Activated T-helper 1 cell treated with anti-CD3 and anti-CD28 coated beads, Interleukin-12 subunit alpha, Interleukin-12 subunit beta, Interleukin-2, Interleukin-4 antibody, amounts not matched to agents 30 ng/mL and 10 ng/mL and 1 ng/mL, durations not matched to agents 14 hours and 24 hours and 36 hours (primary cell): ENCODE data around the gene HECTD3. TPM values are rescaled to one million over a fixed set of nuclear protein-coding genes. Genes with fewer than 3 reads are reported as not detected.
"Not testable (repeated sequence)": the region's sequence is repeated elsewhere in the genome, so short reads cannot be mapped to it uniquely, and the experiment has no call there.

ENCODE experiments used
- DNase-seq: peaks from one replicate; pipeline ENCODE4 v3.0.0; 2021; ENCODE audit warnings: low spot score
- H3K27ac Mint-ChIP-seq: one replicate; pipeline ENCODE4 v1.8.0; 2021; ENCODE audit warnings: mild to moderate bottlenecking, mixed read lengths
- H3K27me3 Mint-ChIP-seq: one replicate; pipeline ENCODE4 v1.8.0; 2022; ENCODE audit warnings: mild to moderate bottlenecking, moderate library complexity, mixed read lengths; ENCODE audit not compliant: insufficient read depth
- H3K36me3 Mint-ChIP-seq: one replicate; pipeline ENCODE4 v1.8.0; 2021; ENCODE audit warnings: low read depth, mixed read lengths
- H3K4me1 Mint-ChIP-seq: one replicate; pipeline ENCODE4 v1.8.0; 2021; ENCODE audit warnings: low read depth, mixed read lengths
- H3K4me3 Mint-ChIP-seq: one replicate; pipeline ENCODE4 v1.8.0; 2021; ENCODE audit warnings: mild to moderate bottlenecking, moderate library complexity, mixed read lengths
- H3K9me3 Mint-ChIP-seq: one replicate; pipeline ENCODE4 v1.8.0; 2021; ENCODE audit warnings: mixed read lengths
- intact Hi-C: fragments of 100-400 bp; cut with micrococcal nuclease; formaldehyde crosslinking; loops from one replicate; pipeline ENCODE4 v1.15.1; 2024
- total RNA-seq: library from RNA; stranded (reverse); gene quantifications from 2 replicates; pipeline ENCODE4 v1.2.3, GENCODE V29; 2022

Gene HECTD3
- total RNA-seq, 1 donor from 2014 or later, result 22.2 TPM

DNA sequence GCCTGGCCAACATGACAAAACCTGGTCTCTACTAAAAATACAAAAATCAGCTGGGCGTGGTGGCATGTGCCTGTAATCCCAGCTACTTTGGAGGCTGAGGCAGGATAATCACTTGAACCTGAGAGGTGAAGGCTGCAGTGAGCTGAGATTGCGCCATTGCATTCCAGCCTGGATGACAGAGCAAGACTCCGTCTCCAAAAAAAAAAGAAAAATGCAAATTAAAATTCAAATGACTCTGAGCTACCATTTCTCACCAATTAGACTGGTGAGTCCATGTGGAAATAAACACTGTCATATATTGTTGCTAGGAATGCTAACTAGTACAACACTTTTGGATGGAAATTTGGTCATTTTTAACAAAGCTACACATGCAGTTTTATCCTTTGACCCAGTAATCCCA, 53.6 kb downstream of the HECTD3 start:
- H3K27me3 Mint-ChIP-seq, H3K4me1 Mint-ChIP-seq, DNase-seq, H3K27ac Mint-ChIP-seq, intact Hi-C loops, H3K4me3 Mint-ChIP-seq, H3K9me3 Mint-ChIP-seq: not testable (repeated sequence)
- H3K36me3 Mint-ChIP-seq, result peaks cover 11% of the 10 kb centered on the region

DNA sequence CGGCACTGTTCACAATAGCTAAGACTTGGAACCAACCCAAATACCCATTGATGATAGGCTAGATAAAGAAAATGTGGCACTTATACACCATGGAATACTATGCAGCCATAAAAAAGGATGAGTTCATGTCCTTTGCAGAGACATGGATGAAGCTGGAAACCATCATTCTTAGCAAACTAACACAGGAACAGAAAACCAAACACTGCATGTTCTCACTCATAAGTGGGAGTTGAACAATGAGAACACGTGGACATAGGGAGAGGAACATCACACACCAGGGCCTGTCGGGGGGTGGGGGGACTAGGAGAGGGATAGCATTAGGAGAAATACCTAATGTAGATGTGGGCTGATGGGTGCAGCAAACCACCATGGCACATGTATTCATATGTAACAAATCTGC, 55.0 kb downstream of the HECTD3 start:
- H3K27ac Mint-ChIP-seq, H3K4me1 Mint-ChIP-seq, H3K36me3 Mint-ChIP-seq, H3K4me3 Mint-ChIP-seq, intact Hi-C loops, DNase-seq, H3K27me3 Mint-ChIP-seq, H3K9me3 Mint-ChIP-seq: not testable (repeated sequence)

Other genes starting within 250 kb of the HECTD3 start
- 2,172 and 2,226 TPM in 2 replicates for gene RPS8, start 235.8 kb downstream of the HECTD3 start, total RNA-seq
- gene BEST4, start 223.2 kb downstream of the HECTD3 start, total RNA-seq, result 0.47 and 0.54 TPM in 2 replicates
- gene PLK3, start 210.9 kb downstream of the HECTD3 start, total RNA-seq, result 208 and 211 TPM in 2 replicates
- 0.44 TPM in 1 of 2 replicates, not detected in the other for gene DYNLT4, start 204.0 kb downstream of the HECTD3 start, total RNA-seq
- 22.6 and 24.1 TPM in 2 replicates for gene BTBD19, start 202.8 kb downstream of the HECTD3 start, total RNA-seq
- gene PTCH2, start 168.1 kb downstream of the HECTD3 start, total RNA-seq, result 1.3 and 1.5 TPM in 2 replicates
- 56.0 and 60.4 TPM in 2 replicates for gene EIF2B3, start 24.7 kb downstream of the HECTD3 start, total RNA-seq
- gene UROD, start 930 bp upstream of the HECTD3 start, total RNA-seq, result 79.9 and 81.9 TPM in 2 replicates
- 0.10 and 0.15 TPM in 2 replicates for gene ZSWIM5, start 195.3 kb upstream of the HECTD3 start, total RNA-seq